Nucleus accumbens (tissue), 56 donors: ENCODE measurements around the gene ITLN2.
"Not testable (repeated sequence)": the region's sequence is repeated elsewhere in the genome, so short reads cannot be mapped to it uniquely, and the experiment has no call there.

ENCODE experiments used
- DNase-seq, 56 donors: peaks; one replicate each; lab custom pipeline; 2025; lab: John Stamatoyannopoulos, UW

Gene ITLN2

GRCh38 chr1:160910170-160910750, 44.3 kb downstream of the ITLN2 start:
- DNase-seq, result no peak

- DNase-seq, result no peak
Measured at GRCh38 chr1:160907976-160908375, 46.6 kb downstream of the ITLN2 start.

- no peak for DNase-seq
Measured at GRCh38 chr1:160905617-160905989, 49.0 kb downstream of the ITLN2 start.

- no peak for DNase-seq
Measured at GRCh38 chr1:160904783-160905616, 49.6 kb downstream of the ITLN2 start.

- DNase-seq, result not testable (repeated sequence)
Measured at GRCh38 chr1:160902251-160902650, 52.4 kb downstream of the ITLN2 start.

GRCh38 chr1:160901768-160902167, 52.8 kb downstream of the ITLN2 start:
- DNase-seq, result no peak

- DNase-seq, result not testable (repeated sequence)
Measured at GRCh38 chr1:160900683-160901082, 53.9 kb downstream of the ITLN2 start.
